Transverse colon (tissue), 4 donors: ENCODE results near the gene GRIN2D. TPM values are rescaled to one million over a fixed set of nuclear protein-coding genes. Genes with fewer than 3 reads are reported as not detected.
A peak's percentile ranks its signal among the peaks of the same experiment; 100 is the strongest.

Experiments used
- DNase-seq: peaks from one replicate; pipeline ENCODE4 v3.0.0-alpha.2; 2019
- H3K27ac ChIP-seq, 4 donors: fragments of 200-600 bp; sonication (generic); 2 replicates each; pipeline ENCODE4 v1.5.1; 2016 to 2018; ENCODE audit warnings: inconsistent platforms in 4 of 4
- H3K27me3 ChIP-seq: fragments of 200-600 bp; sonication (generic); 2 replicates; pipeline ENCODE4 v1.5.1; 2017; ENCODE audit warnings: inconsistent platforms
- H3K36me3 ChIP-seq, 4 donors: fragments of 200-600 bp; sonication (generic); 2 replicates each; pipeline ENCODE4 v1.5.1; 2017 to 2019; ENCODE audit warnings: inconsistent platforms in 4 of 4
- H3K4me1 ChIP-seq, 4 donors: fragments of 200-600 bp; sonication (generic); 2 replicates each; pipeline ENCODE4 v1.5.1; 2017 to 2020; ENCODE audit warnings: inconsistent platforms in 4 of 4
- H3K4me3 ChIP-seq, 4 donors: fragments of 200-600 bp; sonication (generic); 1 replicate in 1 of 4; 2 replicates in 3 of 4; pipeline versions ENCODE4 v1.5.1 to v1.6.1; 2017 to 2019; ENCODE audit warnings: inconsistent platforms in 4 of 4
- H3K9me3 ChIP-seq, 2 donors: fragments of 200-600 bp; sonication (generic); 2 replicates each; pipeline ENCODE4 v1.5.1; 2017 to 2019; ENCODE audit warnings: inconsistent platforms in 2 of 2
- CTCF ChIP-seq, 5 experiments: fragments of 200-600 bp in 3 of 5; fragments of 450-650 bp in 2 of 5; sonication (generic) in 3 of 5; IDR thresholded peaks; 1 replicate in 2 of 5; 2 replicates in 3 of 5; pipeline ENCODE4 v1.5.1; 2016 to 2017; ENCODE audit warnings: antibody characterized with exemption in 5 of 5, inconsistent platforms in 3 of 5, mild to moderate bottlenecking in 2 of 5, moderate library complexity in 1 of 5
- EP300 ChIP-seq: sonication (generic); formaldehyde crosslinking; IDR thresholded peaks from one replicate; pipeline ENCODE4 v1.6.1; 2017; ENCODE audit warnings: antibody characterized with exemption, low read depth
- POLR2A ChIP-seq: fragments of 450-650 bp; IDR thresholded peaks from one replicate; pipeline ENCODE4 v1.6.1; 2016; ENCODE audit warnings: antibody characterized with exemption, mild to moderate bottlenecking, moderate library complexity
- POLR2AphosphoS5 ChIP-seq, 3 donors: sonication (generic); formaldehyde crosslinking; IDR thresholded peaks; one replicate each; pipeline ENCODE4 v1.6.1; 2016; ENCODE audit warnings: antibody characterized with exemption in 3 of 3
- WGBS, 2 donors: methylation state at CpG; one replicate each; pipeline ENCODE4 v1.1.5; 2018; ENCODE audit warnings: low coverage in 1 of 2; 5-methylcytosine and 5-hydroxymethylcytosine counted together
- in situ Hi-C, 4 donors: fragments of 200-750 bp; cut with MboI; loops; one replicate each; pipeline versions ENCODE4 v1.15.0 to v1.15.1; 2017; ENCODE audit warnings: low sequenced_read_pairs in 3 of 4, low pct_ligation_motif_present in 1 of 4, low pct_unique_long_range_greater_than_20kb in 1 of 4
- intact Hi-C: fragments of 100-400 bp; cut with DNase I; formaldehyde crosslinking; loops from one replicate; pipeline ENCODE4 v1.15.1; 2023; ENCODE audit warnings: low total_unique reads
- total RNA-seq, 4 donors: library from RNA; depleted of rRNA; stranded (reverse); fragments of >200 nt; gene quantifications; one replicate each; pipeline ENCODE4 v1.1.0, GENCODE V29; 2016

The GRIN2D gene
- total RNA-seq, 4 donors from 2014 or later: 0.32 to 3.8 (median 0.41) TPM; not detected in 1

GRCh38 chr19:48379058-48379457 lies 14.4 kb upstream of the GRIN2D start:
- H3K9me3 ChIP-seq: no peaks in the 10 kb centered on the region
- TF ChIP-seq POLR2AphosphoS5 (IDR thresholded peaks at IDR 0.05) (peak in 2 of 3 donors; percentile 45 to 69), POLR2A (peak; percentile 53), CTCF (IDR thresholded peaks at IDR 0.05) (no peak)
- H3K36me3 ChIP-seq: peaks cover 0 to 16% (median 7%) of the 10 kb centered on the region in 4 donors
- no peaks in the 10 kb centered on the region for H3K27me3 ChIP-seq
- in situ Hi-C loops: no loop called here
- peak overlapping the region; percentile 48 to 71 (median 56) for H3K27ac ChIP-seq
- peaks cover 0 to 10% (median 2%) of the 10 kb centered on the region in 4 donors for H3K4me1 ChIP-seq
- no peak overlapping the region for H3K4me3 ChIP-seq
- no peak for DNase-seq
- WGBS, 2 donors: 0 to 48% methylated on average over 1 to 5 of the region's 5 CpGs
- intact Hi-C loops: no loop called here

- Histone ChIP-seq H3K9me3 (no peaks in the 10 kb centered on the region), H3K27ac (no peak overlapping the region), H3K36me3 (peaks cover 0 to 34% (median 17%) of the 10 kb centered on the region in 4 donors), H3K27me3 (no peaks in the 10 kb centered on the region), H3K4me3 (no peak overlapping the region), H3K4me1 (peaks cover 0 to 10% (median 2%) of the 10 kb centered on the region in 4 donors)
- in situ Hi-C loops: no loop called here
- DNase-seq: no peak
- TF ChIP-seq EP300 (no peak), POLR2AphosphoS5 (IDR thresholded peaks at IDR 0.05) (no peak)
- 87 to 90% methylated on average over 7 to 11 of the region's 11 CpGs for WGBS, 2 donors
- intact Hi-C loops: no loop called here
Observed at GRCh38 chr19:48381178-48381950, 12.1 kb upstream of the GRIN2D start.

- no peak for DNase-seq
- intact Hi-C loops: no loop called here
- H3K4me1 ChIP-seq: peaks cover 0 to 10% (median 2%) of the 10 kb centered on the region in 4 donors
- no peaks in the 10 kb centered on the region for H3K27me3 ChIP-seq
- WGBS, 2 donors: 87 to 97% methylated on average over 6 to 8 of the region's 8 CpGs
- no peaks in the 10 kb centered on the region for H3K9me3 ChIP-seq
- H3K36me3 ChIP-seq: peaks cover 0 to 41% (median 20%) of the 10 kb centered on the region in 4 donors
- in situ Hi-C loops: no loop called here
- no peak overlapping the region for H3K4me3 ChIP-seq
- no peak overlapping the region for H3K27ac ChIP-seq
- TF ChIP-seq POLR2AphosphoS5 (IDR thresholded peaks at IDR 0.05) (no peak), EP300 (no peak), CTCF (IDR thresholded peaks at IDR 0.05) (no peak), POLR2A (no peak)
Observed at GRCh38 chr19:48382286-48382685, 11.2 kb upstream of the GRIN2D start.

- in situ Hi-C loops: no loop called here
- H3K27ac ChIP-seq: peak overlapping the region in 1 of 4 donors; percentile 41
- intact Hi-C loops: no loop called here
- peaks cover 0 to 55% (median 27%) of the 10 kb centered on the region in 4 donors for H3K36me3 ChIP-seq
- H3K4me3 ChIP-seq: no peak overlapping the region
- WGBS, 2 donors: 89% methylated on average over 7 of the region's 7 CpGs; no CpG with 5 or more reads in 1 of the 2 donors
- TF ChIP-seq EP300 (no peak), POLR2AphosphoS5 (IDR thresholded peaks at IDR 0.05) (no peak), CTCF (IDR thresholded peaks at IDR 0.05) (no peak), POLR2A (no peak)
- H3K9me3 ChIP-seq: no peaks in the 10 kb centered on the region
- no peaks in the 10 kb centered on the region for H3K27me3 ChIP-seq
- peaks cover 0 to 15% (median 10%) of the 10 kb centered on the region in 4 donors for H3K4me1 ChIP-seq
- DNase-seq: peak; percentile 55
Observed at GRCh38 chr19:48385461-48386087, 7.9 kb upstream of the GRIN2D start.
